HUES64 (cell line): ENCODE measurements around the gene SPDL1.

Experiments used
- H3K27ac ChIP-seq: 2 replicates; pipeline ENCODE4 v1.7.0; 2013; ENCODE audit warnings: low read depth, low read length, inconsistent platforms
- H3K27me3 ChIP-seq: 2 replicates; pipeline ENCODE4 v1.6.1; 2013; ENCODE audit warnings: mild to moderate bottlenecking, low read length; ENCODE audit not compliant: insufficient read depth
- H3K36me3 ChIP-seq: 2 replicates; pipeline ENCODE4 v1.6.1; 2013; ENCODE audit warnings: mild to moderate bottlenecking, low read length; ENCODE audit not compliant: insufficient read depth
- H3K4me1 ChIP-seq: 2 replicates; pipeline ENCODE4 v1.6.1; 2013; ENCODE audit warnings: mild to moderate bottlenecking, low read length, moderate library complexity; ENCODE audit not compliant: insufficient read depth
- H3K4me3 ChIP-seq: 2 replicates; pipeline ENCODE4 v1.5.1; 2013; ENCODE audit warnings: mild to moderate bottlenecking, low read length, moderate library complexity
- H3K9ac ChIP-seq: 2 replicates; pipeline ENCODE4 v1.6.1; 2013; ENCODE audit warnings: mild to moderate bottlenecking, low read depth, low read length
- H3K9me3 ChIP-seq: 2 replicates; pipeline ENCODE4 v1.6.1; 2013; ENCODE audit warnings: low read depth, low read length; ENCODE audit not compliant: insufficient read depth
- WGBS: fragments of 150-250, 120-280 bp; methylation state at CpG from one replicate; pipeline ENCODE4 v1.1.7; 2013; ENCODE audit warnings: missing lambda C conversion rate; 5-methylcytosine and 5-hydroxymethylcytosine counted together

The SPDL1 gene

GRCh38 chr5:169549453-169550100, 34.0 kb upstream of the SPDL1 start:
- Histone ChIP-seq H3K9me3 (no peaks in the 10 kb centered on the region), H3K27ac (no peak overlapping the region), H3K4me3 (no peak overlapping the region), H3K4me1 (no peaks in the 10 kb centered on the region), H3K9ac (no peak overlapping the region), H3K36me3 (no peaks in the 10 kb centered on the region), H3K27me3 (no peaks in the 10 kb centered on the region)
- 92% methylated on average over 1 of the region's 1 CpG for WGBS

GRCh38 chr5:169550227-169550626, 33.3 kb upstream of the SPDL1 start:
- Histone ChIP-seq H3K27ac (no peak overlapping the region), H3K36me3 (no peaks in the 10 kb centered on the region), H3K4me3 (no peak overlapping the region), H3K27me3 (no peaks in the 10 kb centered on the region), H3K9me3 (no peaks in the 10 kb centered on the region), H3K9ac (no peak overlapping the region), H3K4me1 (no peaks in the 10 kb centered on the region)
- WGBS = 79% methylated on average over 4 of the region's 4 CpGs

GRCh38 chr5:169551146-169551545, 32.4 kb upstream of the SPDL1 start:
- Histone ChIP-seq H3K4me1 (no peaks in the 10 kb centered on the region), H3K9ac (no peak overlapping the region), H3K4me3 (no peak overlapping the region), H3K36me3 (no peaks in the 10 kb centered on the region), H3K9me3 (no peaks in the 10 kb centered on the region), H3K27me3 (no peaks in the 10 kb centered on the region), H3K27ac (no peak overlapping the region)
- 92% methylated on average over 1 of the region's 1 CpG for whole genome bisulfite sequencing

- Histone ChIP-seq H3K9ac (no peak overlapping the region), H3K4me1 (no peaks in the 10 kb centered on the region), H3K9me3 (no peaks in the 10 kb centered on the region), H3K4me3 (no peak overlapping the region), H3K27me3 (no peaks in the 10 kb centered on the region), H3K36me3 (no peaks in the 10 kb centered on the region), H3K27ac (no peak overlapping the region)
- 72% methylated on average over 4 of the region's 4 CpGs for WGBS
Measured at GRCh38 chr5:169551696-169552095, 31.9 kb upstream of the SPDL1 start.

DNA sequence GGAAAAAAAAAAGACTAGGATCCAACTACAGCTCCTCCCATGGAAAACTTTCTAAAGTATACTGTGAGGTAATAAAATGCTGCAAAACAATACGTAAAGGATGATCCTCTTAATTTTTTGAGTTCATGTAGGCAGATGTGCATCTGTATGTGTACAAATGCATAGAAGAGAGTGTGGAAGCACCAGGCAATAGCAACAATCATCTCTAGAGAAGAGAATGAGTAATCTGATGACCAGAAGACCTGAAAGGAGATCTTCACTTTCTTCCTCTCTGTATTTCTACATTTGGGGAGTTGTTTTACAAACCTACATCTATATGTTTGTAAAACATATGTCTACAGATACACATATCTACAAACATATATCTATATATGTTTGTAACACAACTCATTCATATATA, 29.3 kb upstream of the SPDL1 start:
- 90% methylated on average over 1 of the region's 1 CpG for WGBS
- H3K36me3 ChIP-seq = no peaks in the 10 kb centered on the region
- H3K9ac ChIP-seq = no peak overlapping the region
- H3K9me3 ChIP-seq = peaks cover 11% of the 10 kb centered on the region; the same call in 1 of the 2 replicates
- no peak overlapping the region for H3K4me3 ChIP-seq
- no peak overlapping the region for H3K27ac ChIP-seq
- H3K4me1 ChIP-seq = no peaks in the 10 kb centered on the region
- H3K27me3 ChIP-seq = no peaks in the 10 kb centered on the region

DNA sequence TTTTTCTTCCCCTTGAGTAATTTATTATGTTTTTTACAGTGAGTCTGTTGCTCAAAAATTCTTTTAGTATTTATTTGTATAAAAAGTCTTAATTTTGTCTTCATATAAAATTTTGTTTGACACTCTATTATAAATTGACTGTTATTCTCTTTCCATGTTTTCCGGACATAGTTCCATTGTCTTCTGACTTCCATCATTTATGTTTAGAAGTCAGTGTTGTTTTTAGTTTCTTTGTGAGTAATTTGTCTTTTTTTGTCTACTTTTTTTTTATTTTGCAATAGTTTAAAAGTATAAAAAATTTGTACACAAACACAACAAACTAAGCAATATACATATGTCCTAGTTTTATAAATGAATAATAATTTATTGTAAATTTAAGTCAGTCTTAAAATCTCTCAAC, 25.7 kb upstream of the SPDL1 start:
- Histone ChIP-seq H3K9me3 (peaks cover 13% of the 10 kb centered on the region; the same call in 1 of the 2 replicates), H3K36me3 (no peaks in the 10 kb centered on the region), H3K27ac (no peak overlapping the region), H3K27me3 (no peaks in the 10 kb centered on the region), H3K4me3 (no peak overlapping the region), H3K9ac (no peak overlapping the region), H3K4me1 (no peaks in the 10 kb centered on the region)
- no CpG with 5 or more reads among the region's 1 CpG for WGBS

DNA sequence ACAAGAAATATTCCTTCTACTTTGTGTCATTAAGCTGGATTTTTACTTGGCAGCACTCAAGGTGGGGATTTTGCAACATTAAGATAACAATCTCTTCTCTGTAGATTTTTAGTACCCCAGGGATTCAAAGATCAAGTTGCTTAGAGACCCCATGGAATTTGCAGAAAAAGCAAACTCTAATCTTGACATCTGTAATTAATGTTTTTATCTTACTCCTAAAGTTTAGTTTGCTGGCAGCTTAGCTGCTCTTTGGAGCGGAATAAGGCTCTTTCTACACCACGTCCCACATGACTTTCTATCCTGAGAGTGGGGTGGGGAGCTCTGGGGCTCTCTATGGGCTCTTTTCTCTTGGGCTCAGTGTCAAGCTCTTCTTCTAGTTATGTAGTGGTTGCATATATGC, 21.7 kb upstream of the SPDL1 start:
- Histone ChIP-seq H3K27me3 (no peaks in the 10 kb centered on the region), H3K27ac (no peak overlapping the region), H3K4me1 (no peaks in the 10 kb centered on the region), H3K9me3 (peaks cover 13% of the 10 kb centered on the region; the same call in 1 of the 2 replicates), H3K9ac (no peak overlapping the region), H3K36me3 (no peaks in the 10 kb centered on the region), H3K4me3 (no peak overlapping the region)
- WGBS = no CpG with 5 or more reads among the region's 2 CpGs

GRCh38 chr5:169563369-169563768, 20.2 kb upstream of the SPDL1 start:
- H3K27ac ChIP-seq = no peak overlapping the region
- H3K27me3 ChIP-seq = no peaks in the 10 kb centered on the region
- no peaks in the 10 kb centered on the region for H3K4me1 ChIP-seq
- H3K36me3 ChIP-seq = no peaks in the 10 kb centered on the region
- WGBS = 70% methylated on average over 1 of the region's 1 CpG
- H3K9ac ChIP-seq = no peak overlapping the region
- H3K4me3 ChIP-seq = no peak overlapping the region
- H3K9me3 ChIP-seq = 0 out of 2 replicates have a peak, but pooled peaks cover 3% of the 10 kb centered on the region

DNA sequence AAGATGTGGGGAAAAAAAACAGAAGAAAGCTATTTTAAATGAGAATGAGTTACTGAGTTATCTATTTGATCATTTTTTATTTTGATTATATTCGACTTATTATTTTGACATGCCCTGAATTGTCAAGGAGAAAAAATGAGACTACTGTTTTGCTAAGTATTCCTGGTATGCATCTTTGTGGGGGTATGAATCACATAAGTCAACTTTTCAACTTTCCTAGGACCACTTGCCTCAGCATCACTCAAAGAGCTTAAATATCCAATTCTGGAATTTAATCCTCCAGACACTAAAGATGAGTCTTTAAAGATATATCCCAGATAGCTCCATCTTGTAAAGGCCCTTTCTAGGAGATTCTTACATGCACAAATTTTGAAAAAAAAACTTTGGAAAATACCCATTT, 17.4 kb upstream of the SPDL1 start:
- Histone ChIP-seq H3K36me3 (no peaks in the 10 kb centered on the region), H3K4me1 (no peaks in the 10 kb centered on the region), H3K27me3 (peaks cover 14% of the 10 kb centered on the region; the same call in 1 of the 2 replicates), H3K4me3 (no peak overlapping the region), H3K27ac (no peak overlapping the region), H3K9ac (no peak overlapping the region), H3K9me3 (no peaks in the 10 kb centered on the region)
- 100% methylated on average over 1 of the region's 1 CpG for WGBS

DNA sequence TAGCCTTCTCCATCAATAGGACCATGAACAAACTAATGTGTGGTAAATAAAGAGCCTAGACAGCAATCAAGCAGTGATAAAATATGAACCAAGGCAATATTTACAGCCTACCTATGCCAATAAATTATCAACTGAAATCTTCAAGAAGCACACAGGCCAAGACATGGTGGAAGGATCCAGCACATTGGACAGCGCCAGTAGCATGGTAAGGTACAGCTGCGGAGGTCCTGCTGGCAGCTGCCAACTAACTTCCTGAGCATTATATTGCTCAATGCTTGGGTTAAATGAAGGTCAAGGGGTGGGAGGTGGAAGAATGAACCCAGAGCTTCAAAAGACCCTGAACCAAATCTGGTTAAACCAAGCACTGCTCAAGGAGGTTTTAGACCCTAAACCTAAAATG, 16.5 kb upstream of the SPDL1 start:
- Histone ChIP-seq H3K4me3 (no peak overlapping the region), H3K9ac (no peak overlapping the region), H3K36me3 (no peaks in the 10 kb centered on the region), H3K27me3 (peaks cover 14% of the 10 kb centered on the region; the same call in 1 of the 2 replicates), H3K4me1 (no peaks in the 10 kb centered on the region), H3K27ac (no peak overlapping the region), H3K9me3 (no peaks in the 10 kb centered on the region)
- WGBS = 48% methylated on average over 2 of the region's 2 CpGs

DNA sequence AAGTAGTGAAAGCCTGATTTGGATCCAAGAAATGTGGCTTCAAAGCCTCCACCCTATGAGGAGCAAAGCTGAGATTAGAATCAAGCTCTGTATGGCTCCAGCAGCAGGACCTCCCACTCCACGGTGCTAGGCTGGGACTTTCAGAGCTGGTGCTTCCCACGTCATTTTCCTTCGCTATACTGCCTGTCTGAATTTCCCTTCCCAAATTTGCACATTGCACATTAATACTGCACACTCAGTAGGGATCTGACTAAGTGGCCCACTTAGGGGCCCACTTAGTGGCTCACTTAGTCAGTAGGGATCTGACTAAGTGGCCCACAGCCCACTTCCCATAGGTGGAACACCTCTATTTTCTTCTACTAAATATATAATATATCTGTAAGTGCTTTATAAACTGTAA, 14.1 kb upstream of the SPDL1 start:
- H3K9ac ChIP-seq = no peak overlapping the region
- H3K27ac ChIP-seq = no peak overlapping the region
- no peaks in the 10 kb centered on the region for H3K4me1 ChIP-seq
- 93% methylated on average over 3 of the region's 3 CpGs for WGBS
- no peaks in the 10 kb centered on the region for H3K9me3 ChIP-seq
- H3K27me3 ChIP-seq = peaks cover 18% of the 10 kb centered on the region; the same call in 1 of the 2 replicates
- H3K36me3 ChIP-seq = no peaks in the 10 kb centered on the region
- H3K4me3 ChIP-seq = no peak overlapping the region

- Histone ChIP-seq H3K9ac (no peak overlapping the region), H3K36me3 (no peaks in the 10 kb centered on the region), H3K27ac (no peak overlapping the region), H3K27me3 (peaks cover 20% of the 10 kb centered on the region; the same call in 1 of the 2 replicates), H3K4me1 (no peaks in the 10 kb centered on the region), H3K9me3 (no peaks in the 10 kb centered on the region), H3K4me3 (no peak overlapping the region)
- WGBS = 91% methylated on average over 5 of the region's 5 CpGs
Measured at GRCh38 chr5:169571355-169571754, 12.2 kb upstream of the SPDL1 start.
